Measurements from ENCODE around the gene FOXK2.
"Not testable (repeated sequence)": the region's sequence is repeated elsewhere in the genome, so short reads cannot be mapped to it uniquely, and the experiment has no call there.

The FOXK2 gene

GRCh38 chr17:82563318-82563717, 43.8 kb downstream of the FOXK2 start:
- TF ChIP-seq CTCF (conservative IDR thresholded peaks at IDR 0.05; ENCODE audit: low read depth), result no peak
- CTCF ChIA-PET, result no interaction called here

GRCh38 chr17:82563745-82564144, 44.2 kb downstream of the FOXK2 start:
- DNase-seq (ENCODE audit: low spot score); POLR2A ChIA-PET (ENCODE audit: low non-redundant PET): not testable (repeated sequence)

More at GRCh38 chr17:82563318-82563717, 43.8 kb downstream of the FOXK2 start:
- peak overlapping the region; percentile 25; the same call in 1 of the 2 replicates for H3K27ac ChIP-seq
- POLR2A ChIA-PET (ENCODE audit: low non-redundant PET), result no interaction called here
- DNase-seq (ENCODE audit: low spot score), result no peak

GRCh38 chr17:82564241-82564640, 44.7 kb downstream of the FOXK2 start:
- TF ChIP-seq CTCF (conservative IDR thresholded peaks at IDR 0.05; ENCODE audit: low read depth), result no peak
- DNase-seq (ENCODE audit: low spot score), result no peak
- CTCF ChIA-PET, result interaction anchor here (0.7 kb wide), 1 partner anchor 409 kb away, joined by 4 read pairs; no protein-coding TSS in a partner anchor
- POLR2A ChIA-PET (ENCODE audit: low non-redundant PET), result no interaction called here
- H3K27ac ChIP-seq, result no peak overlapping the region

More at GRCh38 chr17:82563745-82564144, 44.2 kb downstream of the FOXK2 start:
- CTCF ChIA-PET, H3K27ac ChIP-seq: not testable (repeated sequence)

GRCh38 chr17:82565551-82565950, 46.0 kb downstream of the FOXK2 start:
- no peak overlapping the region for H3K27ac ChIP-seq
- no peak for TF ChIP-seq CTCF (conservative IDR thresholded peaks at IDR 0.05; ENCODE audit: low read depth)
- ChIA-PET POLR2A (ENCODE audit: low non-redundant PET) (no interaction called here), CTCF (interaction anchor here (0.7 kb wide), 1 partner anchor 146 kb away, joined by 3 read pairs; no protein-coding TSS in a partner anchor)
- DNase-seq (ENCODE audit: low spot score), result no peak

- no peak overlapping the region for H3K27ac ChIP-seq
- no peak for TF ChIP-seq CTCF (conservative IDR thresholded peaks at IDR 0.05; ENCODE audit: low read depth)
- CTCF ChIA-PET, result interaction anchor here (0.7 kb wide), 1 partner anchor 145 kb away, joined by 3 read pairs; no protein-coding TSS in a partner anchor
- DNase-seq (ENCODE audit: low spot score), result no peak
- POLR2A ChIA-PET (ENCODE audit: low non-redundant PET), result no interaction called here
Measured at GRCh38 chr17:82566129-82566960, 46.8 kb downstream of the FOXK2 start.

- CTCF ChIA-PET, result no interaction called here
- H3K27ac ChIP-seq, result no peak overlapping the region
- POLR2A ChIA-PET (ENCODE audit: low non-redundant PET), result no interaction called here
- no peak for DNase-seq (ENCODE audit: low spot score)
- no peak for TF ChIP-seq CTCF (conservative IDR thresholded peaks at IDR 0.05; ENCODE audit: low read depth)
Measured at GRCh38 chr17:82567286-82567685, 47.8 kb downstream of the FOXK2 start.

- POLR2A ChIA-PET (ENCODE audit: low non-redundant PET), result interaction anchor here (0.6 kb wide), 1 partner anchor 200 kb away, joined by 5 read pairs; no protein-coding TSS in a partner anchor
- TF ChIP-seq CTCF (conservative IDR thresholded peaks at IDR 0.05; ENCODE audit: low read depth), result no peak
Measured at GRCh38 chr17:82568997-82569393, 49.5 kb downstream of the FOXK2 start.

More at GRCh38 chr17:82568997-82569393, 49.5 kb downstream of the FOXK2 start:
- CTCF ChIA-PET, result no interaction called here
- DNase-seq (ENCODE audit: low spot score), result no peak
- 0 out of 2 replicates have a peak overlapping the region, but pooled peaks have one; percentile 11 for H3K27ac ChIP-seq

All from RWPE1 (cell line).